CD4-positive, alpha-beta memory T cell (primary cell): Measurements from ENCODE around the gene CNGB1. TPM values are rescaled to one million over a fixed set of nuclear protein-coding genes. Genes with fewer than 3 reads are reported as not detected.
A peak's percentile ranks its signal among the peaks of the same experiment; 100 is the strongest.

Experiments
- CTCF ChIA-PET: fragments of 350-600 bp; sonication (Branson Sonifier 250); formaldehyde crosslinking; loops from one replicate; lab custom pipeline; 2021; ENCODE audit warnings: inconsistent platforms; ENCODE audit not compliant: partially characterized antibody; lab: Charles Lee
- POLR2A ChIA-PET: fragments of 350-600 bp; sonication (Branson Sonifier 250); formaldehyde crosslinking; loops from one replicate; lab custom pipeline; 2021; ENCODE audit not compliant: partially characterized antibody; lab: Charles Lee
- DNase-seq, 5 donors: peaks; one replicate each; pipeline versions ENCODE4 v3.0.0 to v3.0.0-alpha.2; 2020 to 2022; ENCODE audit warnings: mixed read lengths in 1 of 5
- H3K27ac ChIP-seq: one replicate; pipeline ENCODE4 v1.7.0; 2013; ENCODE audit warnings: low read depth, low read length
- H3K27me3 ChIP-seq: 2 replicates; pipeline ENCODE4 v1.7.0; 2013; ENCODE audit warnings: mild to moderate bottlenecking, low read length, moderate library complexity; ENCODE audit not compliant: insufficient read depth
- H3K36me3 ChIP-seq: 2 replicates; pipeline ENCODE4 v1.7.0; 2013; ENCODE audit warnings: mild to moderate bottlenecking, low read length, moderate library complexity; ENCODE audit not compliant: insufficient read depth
- H3K4me1 ChIP-seq: 2 replicates; pipeline ENCODE4 v1.7.0; 2013; ENCODE audit warnings: mild to moderate bottlenecking, low read length, moderate library complexity; ENCODE audit not compliant: insufficient read depth
- H3K4me3 ChIP-seq, 2 donors: one replicate each; pipeline ENCODE4 v1.7.0; 2013; ENCODE audit warnings: low read length in 2 of 2, mild to moderate bottlenecking in 1 of 2
- H3K9me3 ChIP-seq, 2 donors: one replicate each; pipeline ENCODE4 v1.7.0; 2013; ENCODE audit warnings: low read length in 2 of 2, control low read depth in 1 of 2; ENCODE audit not compliant: control insufficient read depth in 1 of 2
- H3K27ac Mint-ChIP-seq, 7 donors: one replicate each; pipeline ENCODE4 v1.8.0; 2020 to 2021; ENCODE audit warnings: mixed read lengths in 7 of 7, mild to moderate bottlenecking in 6 of 7, inconsistent platforms in 3 of 7, moderate library complexity in 3 of 7
- H3K27me3 Mint-ChIP-seq, 2 donors: one replicate each; pipeline ENCODE4 v1.8.0; 2020 to 2021; ENCODE audit warnings: mixed read lengths in 2 of 2
- H3K36me3 Mint-ChIP-seq, 2 donors: one replicate each; pipeline ENCODE4 v1.8.0; 2020 to 2021; ENCODE audit warnings: mixed read lengths in 2 of 2, inconsistent platforms in 1 of 2, mild to moderate bottlenecking in 1 of 2
- H3K4me1 Mint-ChIP-seq, 4 donors: one replicate each; pipeline ENCODE4 v1.8.0; 2020 to 2021; ENCODE audit warnings: mixed read lengths in 4 of 4, mild to moderate bottlenecking in 1 of 4
- H3K4me3 Mint-ChIP-seq, 8 donors: one replicate each; pipeline ENCODE4 v1.8.0; 2020 to 2021; ENCODE audit warnings: mixed read lengths in 8 of 8, mild to moderate bottlenecking in 7 of 8, moderate library complexity in 6 of 8, inconsistent platforms in 3 of 8
- H3K9me3 Mint-ChIP-seq, 8 donors: one replicate each; pipeline ENCODE4 v1.8.0; 2020 to 2021; ENCODE audit warnings: mixed read lengths in 8 of 8, mild to moderate bottlenecking in 5 of 8, inconsistent platforms in 3 of 8, moderate library complexity in 1 of 8
- intact Hi-C: fragments of 100-400 bp; cut with micrococcal nuclease; formaldehyde crosslinking; loops from one replicate; pipeline ENCODE4 v1.15.1; 2023
- polyA plus RNA-seq, 2 donors: library from polyadenylated mRNA; unstranded; fragments of 300-500 nt; fragmentation: Illumina TruSeq; gene quantifications; one replicate each; pipeline ENCODE4 v1.2.3, GENCODE V29; 2021
- total RNA-seq, 2 experiments: library from RNA; stranded (reverse); gene quantifications; one replicate each; pipeline ENCODE4 v1.2.3, GENCODE V29; 2021

Gene CNGB1
- total and polyA plus RNA-seq, 4 experiments from 2014 or later, result not detected

DNA sequence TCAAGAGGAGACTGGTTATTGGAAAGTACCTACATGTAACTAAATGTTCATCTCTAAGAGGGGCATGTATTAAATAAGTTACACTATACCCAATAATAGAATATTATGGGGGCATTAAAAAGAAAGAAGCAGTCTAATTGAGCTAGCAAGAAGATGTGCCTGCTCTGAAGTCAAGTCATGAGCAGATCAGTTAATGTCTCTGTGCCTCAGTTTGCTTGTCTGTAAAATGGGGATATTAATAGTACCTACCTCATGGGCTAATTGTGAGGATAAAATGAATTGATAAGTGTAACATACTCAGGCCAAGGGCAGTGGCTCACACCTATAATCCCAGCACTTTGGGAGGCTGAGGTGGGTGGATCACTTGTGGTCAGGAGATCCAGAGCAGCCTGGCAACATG lies 3.0 kb downstream of the CNGB1 start:
- H3K27me3 Mint-ChIP-seq, result no peaks in the 10 kb centered on the region
- Histone ChIP-seq H3K27me3 (no peaks in the 10 kb centered on the region), H3K9me3 (no peaks in the 10 kb centered on the region), H3K27ac (no peak overlapping the region), H3K4me1 (no peaks in the 10 kb centered on the region), H3K36me3 (no peaks in the 10 kb centered on the region), H3K4me3 (no peak overlapping the region)
- H3K36me3 Mint-ChIP-seq, result no peaks in the 10 kb centered on the region
- H3K27ac Mint-ChIP-seq, result no peak overlapping the region
- no peaks in the 10 kb centered on the region for H3K4me1 Mint-ChIP-seq
- ChIA-PET CTCF (interaction anchor here (0.7 kb wide), 1 partner anchor 17 kb away, joined by 3 read pairs; no protein-coding TSS in a partner anchor), POLR2A (no interaction called here)
- intact Hi-C loops, result no loop called here
- H3K4me3 Mint-ChIP-seq, result no peak overlapping the region
- H3K9me3 Mint-ChIP-seq, result peaks cover 0 to 2% (median 0%) of the 10 kb centered on the region in 8 donors
- DNase-seq, result no peak

DNA sequence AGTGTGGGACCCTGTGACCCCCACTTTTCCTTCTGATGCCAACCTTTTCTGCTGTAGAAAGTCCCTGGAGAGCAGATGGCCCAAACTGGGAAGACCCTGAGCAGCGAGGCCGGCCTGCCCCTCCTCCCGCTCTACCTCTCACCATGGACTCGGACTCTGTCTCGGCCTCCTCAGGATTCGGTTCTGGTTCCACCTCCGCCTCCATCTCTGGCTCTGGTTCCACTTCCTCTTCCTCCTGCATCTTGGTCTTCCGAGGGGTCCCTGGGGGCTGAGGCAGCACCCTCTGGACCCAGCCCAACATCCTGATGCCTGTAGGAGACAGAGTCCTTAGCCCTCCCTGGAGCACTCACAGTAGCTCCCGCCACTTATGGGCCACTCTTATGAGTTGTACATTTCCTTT lies 3.9 kb downstream of the CNGB1 start:
- ChIA-PET CTCF (interaction anchor here (1.3 to 1.5 kb wide), 2 partner anchors 12 to 388 kb away, joined by 3 read pairs; no protein-coding TSS in a partner anchor), POLR2A (no interaction called here)
- Histone ChIP-seq H3K4me3 (no peak overlapping the region), H3K4me1 (no peaks in the 10 kb centered on the region), H3K9me3 (no peaks in the 10 kb centered on the region), H3K27me3 (no peaks in the 10 kb centered on the region), H3K36me3 (no peaks in the 10 kb centered on the region), H3K27ac (no peak overlapping the region)
- no peak overlapping the region for H3K4me3 Mint-ChIP-seq
- no peak for DNase-seq
- no peaks in the 10 kb centered on the region for H3K36me3 Mint-ChIP-seq
- peaks cover 0 to 2% (median 0%) of the 10 kb centered on the region in 8 donors for H3K9me3 Mint-ChIP-seq
- no peaks in the 10 kb centered on the region for H3K27me3 Mint-ChIP-seq
- no peaks in the 10 kb centered on the region for H3K4me1 Mint-ChIP-seq
- peak overlapping the region in 1 of 7 donors; percentile 36 for H3K27ac Mint-ChIP-seq
- intact Hi-C loops, result no loop called here

DNA sequence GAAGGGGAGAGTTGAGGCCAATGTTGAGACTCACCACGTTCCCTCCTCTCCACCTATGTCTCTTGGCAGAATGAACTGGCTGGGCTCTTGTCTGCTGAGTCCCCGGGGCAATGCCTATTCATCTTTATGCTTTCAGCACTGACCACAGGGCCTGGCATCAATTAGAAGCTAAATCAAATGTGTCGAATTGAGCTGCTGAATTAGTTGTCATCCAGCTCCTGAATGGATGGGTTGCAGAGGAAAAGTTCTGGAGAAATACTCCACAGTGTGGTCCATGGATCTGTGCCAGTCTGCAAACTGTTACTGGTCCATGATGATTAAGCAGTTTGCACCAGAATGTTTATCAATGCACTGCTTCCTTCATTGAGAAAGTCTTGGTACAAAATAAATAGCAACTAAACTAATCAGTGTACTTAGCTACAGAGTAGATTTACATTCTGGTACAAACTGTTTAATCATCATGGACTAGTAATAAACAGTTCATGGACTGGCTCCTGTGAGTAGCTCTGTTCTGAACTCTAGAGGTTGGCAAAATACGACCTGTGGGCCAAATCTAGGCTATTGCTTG lies 4.6 kb downstream of the CNGB1 start:
- no peaks in the 10 kb centered on the region for H3K36me3 ChIP-seq
- ChIA-PET CTCF (interaction anchor here (0.8 to 1.5 kb wide), 3 partner anchors 11 to 389 kb away, joined by 3 read pairs; no protein-coding TSS in a partner anchor), POLR2A (no interaction called here)
- Mint-ChIP-seq H3K27me3 (peaks cover 0 to 1% of the 10 kb centered on the region in 2 donors), H3K4me1 (no peaks in the 10 kb centered on the region), H3K9me3 (peaks cover 0 to 2% (median 0%) of the 10 kb centered on the region in 8 donors), H3K27ac (peak overlapping the region in 1 of 7 donors; percentile 24), H3K4me3 (peak overlapping the region in 1 of 8 donors; percentile 43), H3K36me3 (no peaks in the 10 kb centered on the region)
- H3K27me3 ChIP-seq, result no peaks in the 10 kb centered on the region
- intact Hi-C loops, result no loop called here
- H3K9me3 ChIP-seq, result no peaks in the 10 kb centered on the region
- no peaks in the 10 kb centered on the region for H3K4me1 ChIP-seq
- H3K4me3 ChIP-seq, result no peak overlapping the region
- no peak overlapping the region for H3K27ac ChIP-seq
- DNase-seq, result no peak

DNA sequence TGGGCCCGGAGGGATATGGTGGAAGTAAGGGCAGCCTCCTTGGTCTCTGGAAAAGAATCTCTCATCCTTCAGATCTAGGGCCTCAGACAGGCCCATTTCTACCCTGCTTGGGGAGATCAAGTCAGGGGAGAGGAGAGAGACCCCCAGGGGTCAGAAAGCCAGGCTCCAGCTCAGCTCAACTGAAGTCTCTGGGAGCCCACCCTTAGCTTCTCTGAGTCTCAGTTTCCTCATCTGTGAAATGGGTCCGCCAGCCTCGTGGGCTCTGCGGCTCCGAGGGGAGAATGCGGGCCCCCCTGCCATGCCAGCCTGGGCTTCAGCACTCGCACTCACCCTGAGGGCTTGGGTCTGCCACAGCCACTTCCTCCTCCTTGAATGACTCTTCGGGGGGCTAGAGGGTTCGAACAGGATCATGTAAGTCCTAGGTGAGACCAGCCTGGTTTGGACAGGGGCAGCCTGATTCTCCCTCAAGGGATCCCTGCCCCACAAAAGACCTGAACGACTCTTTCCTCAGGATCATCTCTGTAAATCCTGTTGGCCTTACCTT lies 6.7 kb downstream of the CNGB1 start:
- H3K36me3 Mint-ChIP-seq, result no peaks in the 10 kb centered on the region
- CTCF ChIA-PET, result no interaction called here

DNA sequence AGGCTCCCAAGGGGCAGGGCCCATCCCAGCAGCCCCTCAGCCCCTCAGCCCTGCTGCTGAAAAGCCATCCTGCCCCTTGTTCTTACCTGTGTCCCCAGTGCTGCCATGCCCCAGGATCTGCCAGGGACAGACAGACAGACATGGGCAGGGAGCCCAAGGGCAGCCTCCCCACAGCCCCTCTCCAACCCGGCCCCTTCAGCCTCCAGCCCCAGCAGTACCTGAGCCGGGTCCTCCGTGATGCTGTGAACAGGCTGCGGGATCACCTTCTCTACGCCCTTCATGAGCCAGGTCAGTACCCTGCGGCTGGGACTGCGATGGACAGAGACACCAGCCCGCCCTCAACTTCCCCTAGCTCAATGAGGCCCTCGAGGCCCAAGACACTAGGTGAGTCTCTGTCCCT lies 8.2 kb downstream of the CNGB1 start:
- Mint-ChIP-seq H3K4me3 (no peak overlapping the region), H3K36me3 (no peaks in the 10 kb centered on the region), H3K9me3 (peaks cover 0 to 2% (median 0%) of the 10 kb centered on the region in 8 donors), H3K4me1 (no peaks in the 10 kb centered on the region), H3K27ac (no peak overlapping the region), H3K27me3 (peaks cover 0 to 3% of the 10 kb centered on the region in 2 donors)
- Histone ChIP-seq H3K4me1 (no peaks in the 10 kb centered on the region), H3K9me3 (no peaks in the 10 kb centered on the region), H3K36me3 (no peaks in the 10 kb centered on the region), H3K27me3 (no peaks in the 10 kb centered on the region), H3K4me3 (no peak overlapping the region), H3K27ac (no peak overlapping the region)
- intact Hi-C loops, result no loop called here
- no peak for DNase-seq
- POLR2A ChIA-PET, result interaction anchor here (0.7 kb wide), 1 partner anchor 38 kb away, joined by 3 read pairs; the partner anchor contains the start of gene USB1
- CTCF ChIA-PET, result no interaction called here

More for the DNA sequence above, 6.7 kb downstream of the CNGB1 start:
- H3K4me3 Mint-ChIP-seq, result no peak overlapping the region
- no peak overlapping the region for H3K27ac ChIP-seq
- POLR2A ChIA-PET, result no interaction called here
- no peaks in the 10 kb centered on the region for H3K4me1 ChIP-seq
- intact Hi-C loops, result no loop called here
- H3K36me3 ChIP-seq, result no peaks in the 10 kb centered on the region
- no peak overlapping the region for H3K27ac Mint-ChIP-seq
- no peaks in the 10 kb centered on the region for H3K4me1 Mint-ChIP-seq
- H3K9me3 ChIP-seq, result no peaks in the 10 kb centered on the region
- DNase-seq, result no peak
- H3K9me3 Mint-ChIP-seq, result peaks cover 0 to 2% (median 0%) of the 10 kb centered on the region in 8 donors
- no peaks in the 10 kb centered on the region for H3K27me3 ChIP-seq
- no peak overlapping the region for H3K4me3 ChIP-seq
- peaks cover 0 to 3% of the 10 kb centered on the region in 2 donors for H3K27me3 Mint-ChIP-seq

DNA sequence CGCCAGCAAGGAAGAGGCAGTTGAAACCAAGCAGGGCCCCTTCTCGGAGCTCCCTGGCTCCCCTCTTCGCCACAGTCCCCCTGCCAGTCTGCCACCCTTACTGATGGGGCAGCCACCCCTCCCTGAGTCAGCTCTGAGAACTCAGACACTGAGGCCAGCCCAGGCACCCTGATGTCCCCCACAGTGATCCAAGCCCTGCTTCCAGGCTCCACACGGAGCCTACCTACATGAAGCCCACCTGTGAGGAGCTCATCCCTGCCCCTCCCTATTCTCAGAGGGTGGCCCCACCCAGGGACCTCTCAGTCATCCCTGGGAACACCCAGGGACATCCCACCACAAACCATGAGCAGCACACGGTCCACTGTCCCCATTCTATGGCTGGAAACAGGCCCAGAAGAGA lies 8.9 kb downstream of the CNGB1 start:
- Mint-ChIP-seq H3K27me3 (peaks cover 0 to 3% of the 10 kb centered on the region in 2 donors), H3K36me3 (no peaks in the 10 kb centered on the region), H3K9me3 (peaks cover 0 to 2% (median 0%) of the 10 kb centered on the region in 8 donors), H3K4me3 (no peak overlapping the region), H3K27ac (peak overlapping the region in 1 of 7 donors; percentile 29), H3K4me1 (no peaks in the 10 kb centered on the region)
- H3K36me3 ChIP-seq, result no peaks in the 10 kb centered on the region
- H3K4me3 ChIP-seq, result no peak overlapping the region
- H3K27me3 ChIP-seq, result no peaks in the 10 kb centered on the region
- H3K4me1 ChIP-seq, result no peaks in the 10 kb centered on the region
- CTCF ChIA-PET, result no interaction called here
- intact Hi-C loops, result no loop called here
- no peak for DNase-seq
- H3K9me3 ChIP-seq, result no peaks in the 10 kb centered on the region
- POLR2A ChIA-PET, result interaction anchor here (0.7 kb wide), 1 partner anchor 39 kb away, joined by 3 read pairs; the partner anchor contains the start of gene USB1
- H3K27ac ChIP-seq, result no peak overlapping the region

DNA sequence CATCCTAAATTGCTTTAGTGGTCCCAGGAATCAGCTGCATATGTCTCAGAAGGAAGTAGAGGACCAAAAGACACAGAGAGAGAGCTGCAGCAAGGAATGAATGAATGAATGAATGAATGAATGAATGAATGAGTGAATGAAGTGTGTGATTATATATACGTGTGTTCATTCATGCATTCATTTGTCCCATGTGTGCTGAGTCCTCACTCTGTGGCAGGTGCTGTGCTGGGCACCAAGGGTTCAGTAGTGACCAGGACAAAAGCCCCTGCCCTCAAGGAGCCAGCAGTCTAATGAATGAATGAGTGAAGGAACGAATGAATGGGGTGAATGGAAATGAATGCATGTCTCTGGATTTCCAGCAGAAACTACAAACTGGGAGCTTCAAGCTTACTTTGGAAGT lies 9.4 kb downstream of the CNGB1 start:
- CTCF ChIA-PET, result no interaction called here
- intact Hi-C loops, result no loop called here
- POLR2A ChIA-PET, result no interaction called here
- H3K27ac Mint-ChIP-seq, result peak overlapping the region in 1 of 7 donors; percentile 60
- Histone ChIP-seq H3K4me1 (no peaks in the 10 kb centered on the region), H3K36me3 (no peaks in the 10 kb centered on the region), H3K4me3 (no peak overlapping the region), H3K9me3 (no peaks in the 10 kb centered on the region), H3K27me3 (no peaks in the 10 kb centered on the region), H3K27ac (no peak overlapping the region)
- no peak overlapping the region for H3K4me3 Mint-ChIP-seq
- DNase-seq, result no peak
- H3K27me3 Mint-ChIP-seq, result peaks cover 0 to 3% of the 10 kb centered on the region in 2 donors
- H3K9me3 Mint-ChIP-seq, result peaks cover 0 to 2% (median 0%) of the 10 kb centered on the region in 8 donors
- no peaks in the 10 kb centered on the region for H3K36me3 Mint-ChIP-seq
- H3K4me1 Mint-ChIP-seq, result no peaks in the 10 kb centered on the region
